Left lung (tissue), 10 donors: ENCODE data around the gene VPS35L. TPM values are rescaled to one million over a fixed set of nuclear protein-coding genes. Genes with fewer than 3 reads are reported as not detected.

Experiments used
- ATAC-seq: fragments of 200-7000 bp; cut with Tn5 transposase; one replicate; pipeline ENCODE4 v1.9.1; 2020; ENCODE audit warnings: moderate library complexity
- DNase-seq, 4 donors: peaks; one replicate each; pipeline ENCODE4 v3.0.0-alpha.2; 2013 to 2020
- H3K27ac ChIP-seq, 2 donors: fragments of 200-600 bp; sonication (generic) in 1 of 2; one replicate each; pipeline versions ENCODE4 v1.5.0 to v1.8.0; 2020 to 2021
- H3K27me3 ChIP-seq, 2 donors: fragments of 200-600 bp; sonication (generic) in 1 of 2; one replicate each; pipeline versions ENCODE4 v1.5.0 to v1.8.0; 2020 to 2021
- H3K36me3 ChIP-seq, 2 donors: fragments of 200-600 bp; sonication (generic) in 1 of 2; one replicate each; pipeline versions ENCODE4 v1.5.0 to v1.8.0; 2020 to 2021
- H3K4me1 ChIP-seq, 2 donors: fragments of 200-600 bp; one replicate each; pipeline ENCODE4 v1.8.0; 2021
- H3K4me3 ChIP-seq, 2 donors: fragments of 200-600 bp; sonication (generic) in 1 of 2; one replicate each; pipeline versions ENCODE4 v1.5.0 to v1.8.0; 2020 to 2021; ENCODE audit warnings: mild to moderate bottlenecking in 1 of 2
- H3K9me3 ChIP-seq, 2 donors: fragments of 200-600 bp; sonication (generic) in 1 of 2; one replicate each; pipeline versions ENCODE4 v1.5.0 to v1.8.0; 2020 to 2021
- intact Hi-C, 2 donors: fragments of 100-400 bp; cut with DNase I; formaldehyde crosslinking; loops; one replicate each; pipeline versions ENCODE4 v1.11.2 to v1.14.2; 2022
- polyA plus RNA-seq, 6 donors: library from polyadenylated mRNA; unstranded; fragments of 120-200 nt; gene quantifications; one replicate each; pipeline ENCODE4 v1.2.1, GENCODE V29; 2013; ENCODE audit not compliant: insufficient read length in 6 of 6
- total RNA-seq, 2 donors: library from RNA; stranded (reverse); fragmentation: NEBNext Ultra II Directional; extraction: Animal tissue kit (Norgen Biotek cat#: 25700); gene quantifications; one replicate each; pipeline ENCODE4 v1.2.1, GENCODE V29; 2021
- TF ChIP-seq, protein P1 (sequence below), 2 donors: fragments of 200-600 bp; sonication (generic) in 1 of 2; IDR thresholded peaks; one replicate each; pipeline versions ENCODE4 v1.5.0 to v1.8.0; 2021; ENCODE audit warnings: antibody characterized with exemption in 2 of 2
- donor health status: DM: no; HTN: yes; CAD: no.
- donor health status: DM: no; HTN: no; CAD: no.

VPS35L gene
- total and polyA plus RNA-seq, 8 donors = 54.8 to 70.2 (median 57.7) TPM

DNA sequence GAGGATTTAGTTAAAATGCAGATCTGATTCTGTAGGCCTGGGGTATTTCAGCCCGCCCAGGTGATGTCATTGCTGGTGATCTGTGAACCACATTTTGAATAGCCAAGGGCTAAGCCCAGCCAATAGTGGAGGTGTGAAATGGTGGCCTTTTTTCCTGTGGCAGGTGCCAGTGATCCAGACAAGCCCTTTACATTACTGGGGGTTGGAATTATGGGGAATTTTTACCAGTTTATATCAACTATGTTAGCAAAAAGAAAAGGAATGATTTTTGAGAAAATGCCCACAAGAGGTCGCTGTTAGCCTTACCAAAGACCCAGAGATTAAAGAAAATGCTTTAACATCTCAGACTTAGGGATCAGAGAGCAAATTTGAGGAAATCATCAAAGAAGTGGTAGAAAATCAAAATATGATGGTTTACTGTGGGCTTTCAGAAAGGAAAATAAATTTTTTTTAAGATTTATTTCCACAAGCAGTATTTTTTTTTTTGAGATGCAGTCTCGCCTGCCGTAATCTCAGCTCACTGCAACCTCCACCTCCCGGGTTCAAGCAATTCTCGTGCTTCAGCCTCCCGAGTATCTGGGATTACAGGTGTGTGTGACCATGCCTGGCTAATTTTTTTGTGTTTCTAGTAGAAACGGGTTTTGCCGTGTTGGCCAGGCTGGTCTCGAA is 3.9 kb downstream of the VPS35L start:
- no peak overlapping the region for H3K27ac ChIP-seq
- H3K4me3 ChIP-seq = no peak overlapping the region
- peaks cover 0 to 3% of the 10 kb centered on the region in 2 donors for H3K9me3 ChIP-seq
- intact Hi-C loops = no loop called here
- peaks cover 5 to 16% of the 10 kb centered on the region in 2 donors for H3K4me1 ChIP-seq
- peaks cover 0 to 4% of the 10 kb centered on the region in 2 donors for H3K36me3 ChIP-seq
- DNase-seq = peak in 2 of 4 donors; percentile 46 to 61
- no peaks in the 10 kb centered on the region for H3K27me3 ChIP-seq
- ATAC-seq = no peak
- TF ChIP-seq, protein P1, sequence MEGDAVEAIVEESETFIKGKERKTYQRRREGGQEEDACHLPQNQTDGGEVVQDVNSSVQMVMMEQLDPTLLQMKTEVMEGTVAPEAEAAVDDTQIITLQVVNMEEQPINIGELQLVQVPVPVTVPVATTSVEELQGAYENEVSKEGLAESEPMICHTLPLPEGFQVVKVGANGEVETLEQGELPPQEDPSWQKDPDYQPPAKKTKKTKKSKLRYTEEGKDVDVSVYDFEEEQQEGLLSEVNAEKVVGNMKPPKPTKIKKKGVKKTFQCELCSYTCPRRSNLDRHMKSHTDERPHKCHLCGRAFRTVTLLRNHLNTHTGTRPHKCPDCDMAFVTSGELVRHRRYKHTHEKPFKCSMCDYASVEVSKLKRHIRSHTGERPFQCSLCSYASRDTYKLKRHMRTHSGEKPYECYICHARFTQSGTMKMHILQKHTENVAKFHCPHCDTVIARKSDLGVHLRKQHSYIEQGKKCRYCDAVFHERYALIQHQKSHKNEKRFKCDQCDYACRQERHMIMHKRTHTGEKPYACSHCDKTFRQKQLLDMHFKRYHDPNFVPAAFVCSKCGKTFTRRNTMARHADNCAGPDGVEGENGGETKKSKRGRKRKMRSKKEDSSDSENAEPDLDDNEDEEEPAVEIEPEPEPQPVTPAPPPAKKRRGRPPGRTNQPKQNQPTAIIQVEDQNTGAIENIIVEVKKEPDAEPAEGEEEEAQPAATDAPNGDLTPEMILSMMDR (IDR thresholded peaks at IDR 0.05) = peak; percentile 55 to 71

DNA sequence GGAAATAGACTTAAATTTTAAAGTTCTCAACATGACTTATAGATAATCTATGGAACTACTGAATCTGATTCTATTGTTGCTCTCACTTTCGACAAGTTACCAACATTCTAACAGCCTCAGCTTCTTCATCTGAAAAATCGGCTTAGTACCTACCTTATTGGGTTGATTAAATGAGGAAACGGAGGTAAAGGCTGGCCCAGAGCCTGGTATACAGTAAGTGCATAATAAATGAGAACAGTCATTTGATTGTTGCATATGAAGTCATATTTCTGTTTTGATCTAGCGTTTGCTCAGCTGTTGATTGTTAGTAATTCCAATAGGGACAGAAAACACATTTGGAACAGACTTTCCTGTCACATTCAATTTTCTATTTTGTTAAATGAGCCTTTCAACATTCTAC is 4.6 kb downstream of the VPS35L start:
- DNase-seq (no peak), ATAC-seq (no peak)
- TF ChIP-seq, protein P1 (IDR thresholded peaks at IDR 0.05) = no peak
- intact Hi-C loops = loop anchor here in 1 of 2 donors (10.0 kb wide), 1 partner anchor 325 kb away; the partner anchor contains the start of gene GPRC5B
- Histone ChIP-seq H3K36me3 (peaks cover 0 to 10% of the 10 kb centered on the region in 2 donors), H3K27me3 (no peaks in the 10 kb centered on the region), H3K4me1 (peaks cover 5 to 10% of the 10 kb centered on the region in 2 donors), H3K4me3 (no peak overlapping the region), H3K9me3 (peaks cover 0 to 3% of the 10 kb centered on the region in 2 donors), H3K27ac (no peak overlapping the region)

DNA sequence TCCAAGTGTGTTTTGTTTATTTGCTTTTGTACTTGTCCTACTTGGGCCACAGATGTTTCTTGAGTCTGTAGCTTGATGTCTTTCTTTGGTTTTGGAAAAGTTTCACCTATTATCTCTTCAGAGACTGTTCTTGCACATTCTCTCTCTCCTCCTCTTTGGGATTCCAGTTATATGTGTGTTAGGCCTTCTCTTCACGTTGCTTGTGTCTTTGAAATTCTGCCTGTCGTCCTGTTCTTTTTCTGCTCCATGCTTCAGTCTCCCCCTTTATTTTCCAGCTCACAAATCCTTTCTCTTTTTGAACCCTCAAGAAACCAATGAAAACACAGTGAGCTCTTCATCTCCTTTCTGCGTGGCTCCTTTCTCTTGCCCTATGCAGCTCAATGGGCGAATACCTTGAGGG is 7.9 kb downstream of the VPS35L start:
- peaks cover 0 to 43% of the 10 kb centered on the region in 2 donors for H3K36me3 ChIP-seq
- no peak overlapping the region for H3K27ac ChIP-seq
- H3K4me3 ChIP-seq = no peak overlapping the region
- intact Hi-C loops = loop anchor here in 1 of 2 donors (10.0 kb wide), 1 partner anchor 321 kb away; the partner anchor contains the start of gene GPRC5B
- no peaks in the 10 kb centered on the region for H3K4me1 ChIP-seq
- TF ChIP-seq, protein P1 (IDR thresholded peaks at IDR 0.05) = no peak
- DNase-seq (no peak), ATAC-seq (no peak)
- H3K27me3 ChIP-seq = no peaks in the 10 kb centered on the region
- H3K9me3 ChIP-seq = peaks cover 0 to 3% of the 10 kb centered on the region in 2 donors

DNA sequence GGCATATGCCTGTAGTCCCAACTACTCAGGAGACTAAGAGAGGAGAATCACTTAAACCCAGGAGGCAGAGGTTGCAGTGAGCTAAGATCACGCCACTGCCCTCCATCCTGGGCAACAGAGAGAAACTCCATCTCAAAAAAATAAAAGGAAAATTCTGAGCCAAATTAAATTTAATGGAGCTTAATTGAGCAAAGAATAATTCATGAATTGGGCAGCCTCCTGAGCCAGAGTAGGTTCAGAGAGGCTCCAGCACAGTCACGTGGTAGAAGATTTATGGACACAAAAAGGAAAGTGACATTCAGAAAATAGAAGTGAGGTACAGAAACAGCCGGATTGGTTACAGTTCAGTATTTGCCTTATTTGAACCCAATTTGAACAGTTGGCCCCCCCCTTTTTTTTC is 10.9 kb downstream of the VPS35L start:
- intact Hi-C loops = loop anchor here in 1 of 2 donors (10.0 kb wide), 1 partner anchor 318 kb away; the partner anchor contains the start of gene GPRC5B
- ATAC-seq = no peak

DNA sequence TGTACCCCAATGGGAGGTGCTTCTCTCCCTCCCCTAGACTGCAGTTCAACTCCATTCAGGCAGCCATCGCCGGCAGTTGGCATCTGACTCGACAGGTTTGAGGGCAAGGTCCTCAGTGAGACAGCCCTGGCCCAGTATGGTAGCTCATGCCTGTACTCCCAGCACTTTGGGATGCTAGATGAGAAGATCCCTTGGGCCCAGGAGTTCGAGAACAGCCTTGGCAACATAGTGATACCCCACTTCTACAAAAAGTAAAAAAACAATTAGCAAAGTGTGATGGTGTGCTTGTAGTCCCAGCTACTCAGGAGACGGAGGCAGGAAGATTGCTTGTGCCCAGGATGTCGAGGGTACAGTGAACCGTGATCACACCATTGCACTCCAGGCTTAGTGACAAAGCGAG is 12.1 kb downstream of the VPS35L start:
- TF ChIP-seq, protein P1 (IDR thresholded peaks at IDR 0.05) = no peak
- peaks cover 0 to 3% of the 10 kb centered on the region in 2 donors for H3K9me3 ChIP-seq
- no peak for ATAC-seq
- intact Hi-C loops = loop anchor here in 1 of 2 donors (10.0 kb wide), 1 partner anchor 317 kb away; the partner anchor contains the start of gene GPRC5B
- no peaks in the 10 kb centered on the region for H3K27me3 ChIP-seq
- no peak overlapping the region for H3K27ac ChIP-seq
- no peaks in the 10 kb centered on the region for H3K4me1 ChIP-seq
- H3K36me3 ChIP-seq = peaks cover 0 to 82% of the 10 kb centered on the region in 2 donors
- no peak overlapping the region for H3K4me3 ChIP-seq
- no peak for DNase-seq

More for the DNA sequence above, 10.9 kb downstream of the VPS35L start:
- H3K27me3 ChIP-seq = no peaks in the 10 kb centered on the region
- no peak overlapping the region for H3K4me3 ChIP-seq
- peaks cover 0 to 70% of the 10 kb centered on the region in 2 donors for H3K36me3 ChIP-seq
- no peak overlapping the region for H3K27ac ChIP-seq
- no peak for DNase-seq
- TF ChIP-seq, protein P1 (IDR thresholded peaks at IDR 0.05) = no peak
- peaks cover 0 to 3% of the 10 kb centered on the region in 2 donors for H3K9me3 ChIP-seq
- no peaks in the 10 kb centered on the region for H3K4me1 ChIP-seq
